VCaP (cell line): ENCODE results near the gene ABAT.

Source experiments
- H3K27ac ChIP-seq: fragments of 450-650 bp; 2 replicates; pipeline ENCODE4 v1.5.1; 2017
- CTCF ChIP-seq: fragments of 450-650 bp; conservative IDR thresholded peaks from 2 replicates; pipeline ENCODE4 v1.5.1; 2017; ENCODE audit warnings: mild to moderate bottlenecking, moderate library complexity

ABAT gene

GRCh38 chr16:8831871-8832716, 157.7 kb downstream of the ABAT start:
- no peak for TF ChIP-seq CTCF
- H3K27ac ChIP-seq, result no peak overlapping the region

GRCh38 chr16:8832717-8833105, 158.3 kb downstream of the ABAT start:
- no peak for TF ChIP-seq CTCF
- H3K27ac ChIP-seq, result no peak overlapping the region
